NCI-H128 (cell line): ENCODE measurements around the gene COL8A2.

Experiments used
- DNase-seq: peaks from one replicate; lab custom pipeline; 2025; ENCODE audit not compliant: unreplicated experiment; lab: John Stamatoyannopoulos, UW

The COL8A2 gene

GRCh38 chr1:36070349-36070748 lies 54.7 kb downstream of the COL8A2 start:
- DNase-seq, result peak; percentile 64

GRCh38 chr1:36068866-36069265 lies 56.2 kb downstream of the COL8A2 start:
- DNase-seq, result no peak

DNA sequence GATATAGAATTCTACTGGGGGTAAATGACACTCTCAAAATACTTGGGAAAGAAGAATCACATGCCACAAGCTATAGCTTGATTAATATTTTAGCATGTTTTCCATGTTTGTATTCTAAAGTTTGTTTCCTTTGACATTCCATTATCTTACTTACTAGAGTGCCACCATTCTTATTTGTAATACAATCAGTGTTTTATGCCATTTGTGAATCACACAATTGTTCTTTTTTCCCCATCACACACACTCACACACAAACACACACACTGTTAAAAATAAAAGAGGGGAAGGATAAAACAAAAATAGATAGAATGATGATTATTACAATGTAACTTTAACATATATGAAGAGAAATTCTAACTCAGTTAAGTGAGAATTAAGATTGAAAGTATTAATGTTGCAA lies 57.2 kb downstream of the COL8A2 start:
- DNase-seq, result no peak

DNA sequence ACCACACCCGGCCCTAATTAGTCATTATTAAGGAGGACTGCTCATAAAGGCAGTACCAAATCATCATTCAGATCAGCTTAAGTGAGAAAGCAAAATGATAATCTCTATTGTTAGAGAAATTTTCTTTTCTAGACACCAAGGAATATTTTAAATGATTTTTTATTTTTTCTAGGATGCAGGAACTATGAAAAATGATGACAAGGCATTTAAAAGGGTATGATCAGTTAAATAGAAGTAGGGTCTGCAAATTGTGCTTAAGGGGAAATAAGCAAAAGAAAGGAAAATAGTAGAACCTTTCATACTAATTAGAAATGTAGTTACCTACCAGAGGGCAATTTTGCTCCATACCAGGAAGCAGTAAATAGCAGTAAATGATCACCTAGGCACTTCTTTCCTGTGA lies 62.7 kb downstream of the COL8A2 start:
- no peak for DNase-seq

DNA sequence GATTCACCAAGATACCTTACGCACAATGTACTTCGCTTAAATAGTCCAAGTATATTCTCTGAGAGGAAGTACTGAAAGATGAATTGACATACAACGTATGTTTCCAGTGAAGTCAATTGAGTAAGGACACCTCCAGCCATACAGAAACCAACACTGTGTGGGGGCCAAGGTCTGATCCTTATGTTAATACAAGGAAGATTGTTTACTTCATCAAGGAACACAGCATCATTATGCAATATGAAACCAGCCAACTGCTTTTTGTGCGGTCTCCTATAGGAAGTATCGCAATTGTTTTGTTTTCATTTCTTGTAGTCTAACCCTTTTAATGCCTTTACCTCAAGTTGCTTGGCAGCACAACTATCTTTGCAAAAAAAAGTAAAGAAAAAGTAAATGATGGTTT lies 69.3 kb downstream of the COL8A2 start:
- no peak for DNase-seq

DNA sequence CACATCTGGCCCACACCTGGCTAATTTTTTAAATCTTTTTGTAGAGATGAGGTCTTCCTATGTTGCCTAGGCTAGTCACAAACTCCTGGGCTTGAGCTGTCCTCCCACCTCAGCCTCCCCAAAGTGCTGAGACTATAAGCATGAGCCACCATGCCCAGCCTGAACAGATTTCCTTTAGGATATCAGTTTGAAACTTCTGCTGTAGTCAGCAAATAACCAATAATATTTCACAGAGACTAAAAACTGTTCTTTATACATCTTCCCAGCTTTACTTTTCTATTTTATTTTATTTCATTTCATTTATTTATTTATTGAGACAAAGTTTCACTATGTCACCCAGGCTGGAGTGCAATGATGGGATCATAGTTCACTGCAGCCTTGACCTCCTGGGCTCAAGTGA lies 71.0 kb downstream of the COL8A2 start:
- no peak for DNase-seq

GRCh38 chr1:36051821-36052220 lies 73.2 kb downstream of the COL8A2 start:
- DNase-seq, result no peak
